ENCODE data around the gene PERCC1.
"Not testable (repeated sequence)": the region's sequence is repeated elsewhere in the genome, so short reads cannot be mapped to it uniquely, and the experiment has no call there.

Gene PERCC1

DNA sequence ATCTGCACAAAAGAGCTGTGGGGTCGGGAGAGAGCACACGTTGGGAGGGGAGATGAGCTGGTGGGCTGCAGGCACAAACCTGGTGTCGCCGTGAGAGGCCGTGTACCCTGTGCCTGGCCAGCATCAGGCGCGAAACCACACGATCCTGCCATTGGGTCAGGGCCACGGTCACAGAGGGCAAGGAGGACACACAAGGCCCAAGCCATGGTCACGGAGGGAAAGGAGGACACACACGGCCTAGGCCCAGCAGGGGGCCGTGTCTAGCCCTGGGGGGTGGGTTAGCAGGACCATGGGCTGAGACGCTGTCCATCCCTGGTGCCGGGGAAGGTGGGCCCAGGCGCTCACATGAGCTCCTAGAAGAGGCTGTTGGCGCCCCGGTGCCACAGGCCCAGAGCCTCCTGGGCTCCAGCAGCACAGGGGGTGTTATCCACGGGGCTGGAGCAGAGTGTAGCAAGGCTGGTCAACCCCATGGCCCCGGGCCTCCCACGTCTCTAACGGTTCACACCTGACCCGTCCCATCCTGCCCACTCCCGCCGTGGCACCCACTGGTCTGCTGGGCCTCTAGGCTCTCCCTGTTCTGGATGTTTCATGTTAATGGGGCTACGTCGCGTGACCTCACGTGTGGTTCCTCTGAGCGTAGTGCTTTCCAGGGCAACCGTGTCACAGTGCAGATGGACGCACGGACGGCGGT is 21.0 kb downstream of the PERCC1 start:
- no peak for DNase-seq

DNA sequence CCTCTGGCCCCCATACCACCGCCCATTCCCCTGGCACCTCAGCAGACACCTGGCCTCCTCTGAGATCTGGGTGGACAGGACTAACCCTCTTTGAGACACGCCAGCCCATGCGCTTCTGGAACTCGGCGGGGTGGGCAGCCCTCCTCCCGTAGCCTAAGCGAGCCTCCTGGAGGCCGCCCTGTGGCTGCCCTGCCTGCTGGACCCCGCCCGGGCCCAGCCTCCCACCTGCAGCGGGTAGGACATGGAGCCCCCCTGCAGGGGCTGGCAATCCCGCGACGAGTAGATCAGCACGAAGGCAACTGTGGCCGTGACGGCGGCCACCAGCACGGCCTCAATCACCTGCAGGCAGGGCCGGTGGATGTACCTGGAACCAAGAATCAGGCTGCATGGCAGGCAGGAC is 21.7 kb downstream of the PERCC1 start:
- DNase-seq = no peak

DNA sequence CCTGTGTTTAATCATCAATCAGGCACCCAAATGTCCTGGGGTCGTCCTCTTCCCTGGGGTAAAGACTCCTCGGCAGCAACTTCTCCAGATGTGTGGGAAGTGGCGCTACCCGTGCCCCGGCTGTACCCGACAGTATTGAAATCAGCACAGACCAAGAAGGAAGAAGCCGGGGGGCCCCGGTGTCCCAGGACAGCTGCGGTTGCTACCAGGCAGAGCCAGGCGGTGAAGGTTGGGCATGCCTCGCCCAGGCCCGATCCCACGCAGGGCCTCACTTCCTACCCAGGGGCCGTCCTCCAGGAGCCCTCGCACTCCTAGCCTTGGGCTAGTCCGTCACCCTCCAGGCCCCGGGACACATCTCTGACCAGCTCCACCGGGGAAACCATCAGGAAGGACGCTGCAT is 22.4 kb downstream of the PERCC1 start:
- no peak for DNase-seq

DNA sequence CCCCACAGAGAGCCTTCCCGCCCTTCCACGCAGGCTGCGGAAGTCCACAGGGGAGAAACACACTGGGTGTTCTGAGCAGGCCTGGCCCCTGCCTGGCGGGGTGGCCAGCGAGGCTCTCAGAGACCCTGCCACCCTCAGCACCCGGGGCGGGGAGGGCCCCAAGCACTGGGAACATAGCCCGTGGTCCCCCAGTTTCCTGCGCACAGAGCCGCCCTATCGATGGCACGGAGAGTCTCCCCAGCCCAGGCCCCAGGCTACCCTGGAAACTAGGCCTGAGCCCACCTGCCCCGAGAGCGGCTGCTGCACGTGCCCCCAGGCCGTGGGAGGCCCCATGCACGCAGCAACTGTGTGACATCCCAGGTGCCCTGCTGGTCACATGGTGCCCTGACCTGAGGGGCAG is 23.7 kb downstream of the PERCC1 start:
- no peak for DNase-seq

DNA sequence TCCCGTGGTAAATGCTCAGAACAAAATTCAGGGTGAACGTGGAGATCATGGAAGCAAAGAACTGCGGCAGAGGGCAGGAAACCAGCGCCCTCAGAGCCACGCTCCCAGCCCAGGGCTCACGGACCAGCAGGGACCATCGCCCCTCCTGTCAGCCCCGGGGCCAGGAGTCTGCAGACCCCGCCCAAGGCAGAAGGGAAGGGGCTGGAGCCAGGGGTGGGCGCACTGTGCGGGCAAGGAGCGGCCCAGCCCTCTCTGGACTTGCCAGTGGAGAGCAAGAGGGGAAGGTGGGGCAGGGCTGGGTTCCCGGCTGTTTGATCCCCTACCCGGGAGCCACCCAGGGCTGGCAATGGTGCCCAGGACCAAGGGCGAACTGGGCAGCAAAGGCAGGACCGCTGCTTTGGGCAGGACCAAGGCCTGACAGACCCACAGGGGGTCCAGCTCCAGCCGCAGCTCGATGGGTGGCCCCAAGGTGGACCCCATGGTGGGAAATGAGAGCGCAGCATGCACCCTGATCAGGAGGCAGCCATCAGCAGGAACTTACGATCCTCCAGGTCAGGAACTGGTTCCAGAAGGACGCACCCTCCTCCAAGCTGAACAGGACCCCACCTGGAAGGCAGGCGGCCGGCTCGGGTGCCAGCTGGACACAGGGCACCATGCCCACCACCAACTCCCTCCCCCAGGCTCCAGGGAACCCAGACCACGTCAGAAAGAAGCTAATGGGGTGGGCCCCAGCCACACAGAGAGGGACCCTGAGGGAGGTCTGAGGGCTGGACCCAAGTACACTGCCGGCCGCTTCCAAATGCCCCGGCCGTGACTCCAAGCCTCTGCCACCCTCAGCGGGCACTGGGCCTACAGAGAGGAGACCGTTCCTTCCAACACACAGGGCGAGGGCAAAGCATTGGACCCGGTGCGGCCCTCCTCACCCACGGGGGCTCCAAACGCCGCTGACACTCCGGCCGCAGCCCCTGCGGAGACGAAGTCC is 24.6 kb downstream of the PERCC1 start:
- no peak for DNase-seq

DNA sequence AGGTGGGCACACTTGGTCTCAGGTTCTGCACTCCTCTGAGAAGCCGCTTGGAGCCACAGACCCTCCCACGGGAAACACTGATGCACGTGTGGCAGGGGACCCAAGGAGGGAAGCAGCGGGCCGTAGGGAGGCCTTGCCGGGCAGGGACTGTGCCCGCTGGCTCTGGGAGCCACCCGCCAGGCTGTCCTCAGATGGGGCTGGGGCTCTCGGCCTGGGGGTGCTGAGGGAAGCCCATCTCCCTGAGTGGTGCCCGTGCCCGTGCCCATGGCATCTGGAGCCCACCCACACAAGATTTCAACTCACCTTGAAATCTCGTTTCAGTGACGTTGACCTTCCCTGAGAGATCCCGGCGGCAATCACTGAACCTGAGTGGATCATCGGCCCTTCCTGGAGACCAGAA is 26.1 kb downstream of the PERCC1 start:
- DNase-seq = no peak

DNA sequence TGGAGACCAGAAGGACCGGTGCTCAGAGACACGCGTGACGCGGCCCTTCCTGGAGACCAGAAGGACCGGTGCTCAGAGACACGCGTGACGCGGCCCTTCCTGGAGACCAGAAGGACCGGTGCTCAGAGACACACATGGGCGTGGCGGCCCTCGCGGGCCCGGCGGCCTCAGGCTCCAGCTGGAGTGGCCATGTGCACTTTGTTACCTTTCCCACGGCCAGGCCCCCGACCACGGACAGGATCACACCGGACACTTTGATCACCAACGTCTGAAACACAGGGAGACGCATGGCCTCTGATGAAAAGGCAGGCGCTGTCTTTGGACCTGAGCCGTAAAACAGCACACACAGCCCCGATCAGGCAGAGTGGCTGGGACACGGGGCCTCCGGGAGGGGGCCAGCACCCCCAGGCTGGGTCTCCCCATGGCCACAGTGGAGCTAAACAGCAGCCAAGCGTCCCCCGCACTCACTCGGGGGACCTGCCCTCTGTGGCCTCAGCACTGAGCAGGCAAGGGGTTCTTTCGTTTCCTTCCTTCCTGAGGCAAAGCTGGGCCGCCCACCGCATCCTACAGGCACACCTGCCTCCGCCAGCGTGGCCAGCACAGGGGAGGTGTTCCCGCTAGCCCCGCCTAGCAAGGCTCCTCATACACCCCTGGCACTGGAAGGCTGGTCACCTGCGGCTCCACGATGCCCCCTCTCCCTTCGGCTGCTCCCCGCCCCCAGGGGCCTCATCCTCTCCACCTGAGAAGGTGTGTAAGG is 26.8 kb downstream of the PERCC1 start:
- no peak for DNase-seq

DNA sequence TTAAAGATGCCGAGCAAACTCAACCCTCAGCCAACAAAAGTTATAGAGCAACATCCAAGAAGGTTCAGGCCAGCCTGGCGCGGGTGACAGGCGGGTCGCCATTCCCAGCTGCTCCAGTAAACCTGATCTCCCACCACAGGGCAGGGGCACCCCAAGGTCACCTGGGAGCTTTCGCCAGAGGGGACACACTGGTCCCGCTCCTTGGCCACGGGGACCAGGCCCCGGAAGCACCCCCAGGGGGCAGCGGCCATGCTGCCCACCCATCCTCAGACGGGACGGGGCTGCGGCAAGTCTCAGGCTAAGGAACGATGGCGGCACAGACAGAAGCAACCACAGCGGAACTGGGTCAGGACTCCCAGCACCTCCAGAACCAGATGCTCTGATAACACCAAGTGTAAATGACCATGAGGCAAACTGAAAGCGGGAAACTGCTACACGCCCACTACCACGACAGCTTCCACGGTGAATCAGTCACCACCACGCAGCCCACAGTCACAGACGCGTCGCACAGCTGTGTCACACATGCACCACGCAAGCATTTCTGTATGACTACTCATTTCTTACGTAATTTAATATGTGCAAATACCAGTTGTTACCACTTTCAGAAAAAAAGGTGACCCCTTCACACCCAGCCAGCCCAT is 27.6 kb downstream of the PERCC1 start:
- no peak for DNase-seq

DNA sequence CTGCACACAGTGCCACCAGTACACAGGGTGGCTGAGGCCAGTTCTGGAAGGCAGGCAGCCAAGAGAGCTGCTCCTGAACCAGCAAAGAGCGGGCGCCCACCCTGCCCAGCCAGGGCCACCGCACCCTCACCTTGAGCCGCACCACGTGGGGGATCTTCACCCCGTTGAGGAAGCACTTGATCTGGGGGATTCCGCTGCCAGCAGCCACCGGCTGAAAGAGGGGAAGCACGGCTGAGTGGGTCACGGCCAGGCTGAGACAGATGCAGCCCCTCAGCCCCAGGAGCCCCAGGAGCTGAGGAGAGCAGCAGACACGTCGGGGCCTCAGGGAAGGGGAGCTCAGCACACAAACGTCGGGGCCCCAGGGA is 28.1 kb downstream of the PERCC1 start:
- no peak for DNase-seq

DNA sequence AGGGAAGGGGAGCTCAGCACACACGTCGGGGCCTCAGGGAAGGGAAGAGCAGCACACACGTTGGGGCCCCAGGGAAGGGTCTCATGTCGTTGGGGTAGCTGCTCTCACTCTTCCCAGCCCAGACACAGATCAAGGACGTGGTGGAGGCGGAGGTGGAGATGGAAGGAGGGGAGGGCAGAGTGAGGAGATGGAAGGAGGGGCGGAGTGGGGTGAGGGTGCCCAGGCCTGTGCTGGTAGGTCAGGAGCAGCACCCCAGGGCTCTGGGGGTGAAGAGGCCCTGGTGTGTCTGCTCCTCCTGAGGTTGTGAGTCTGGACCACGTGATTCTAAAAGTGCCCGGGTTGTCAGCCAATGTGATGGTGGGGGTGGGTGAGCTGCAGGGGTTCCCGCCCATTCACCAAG is 29.1 kb downstream of the PERCC1 start:
- no peak for DNase-seq

DNA sequence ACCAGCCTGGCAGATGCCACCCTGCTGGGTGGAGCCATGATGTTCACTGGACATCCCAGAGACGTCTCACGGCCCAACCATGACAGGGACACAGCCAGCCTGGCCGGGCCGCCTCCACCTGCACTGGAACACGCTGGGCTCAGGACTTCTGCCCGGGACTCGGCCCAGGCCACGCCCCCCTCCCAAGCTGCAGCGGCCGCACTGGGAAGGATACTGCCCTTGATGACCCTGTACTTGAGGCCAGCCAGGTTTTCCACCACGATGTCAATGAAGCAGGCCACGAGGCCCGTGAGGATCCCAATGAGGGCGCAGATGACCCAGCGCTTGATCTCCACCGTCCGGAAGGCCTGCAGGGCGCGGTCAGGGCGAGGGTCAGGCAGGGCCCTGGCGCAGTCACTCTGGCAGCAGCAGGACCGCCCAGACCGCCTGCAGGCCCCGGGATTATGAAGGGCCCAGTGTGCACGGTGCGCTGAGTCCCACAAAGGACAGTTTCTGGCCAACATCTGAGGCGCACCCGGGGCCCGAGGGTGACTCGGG is 29.8 kb downstream of the PERCC1 start:
- DNase-seq = no peak

DNA sequence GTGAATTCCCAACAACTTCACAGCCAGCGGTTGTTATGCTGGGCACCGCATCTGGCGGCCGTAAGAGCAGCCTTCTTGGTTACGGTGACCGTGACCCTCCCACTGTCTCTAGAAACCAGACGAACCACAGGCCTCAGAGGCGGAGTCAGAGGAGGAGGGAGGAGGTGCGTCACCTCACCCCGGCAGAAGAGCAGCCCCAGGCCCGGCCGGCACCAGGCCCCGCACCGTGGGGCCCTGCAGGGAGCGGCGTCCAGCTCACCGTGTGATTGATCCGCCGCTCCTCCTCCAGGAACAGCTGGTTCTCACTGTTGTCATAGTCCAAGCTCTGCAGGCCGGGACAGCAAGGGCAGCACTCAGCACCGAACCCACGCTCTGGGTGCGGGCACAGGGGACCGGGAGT is 30.3 kb downstream of the PERCC1 start:
- DNase-seq = no peak

DNA sequence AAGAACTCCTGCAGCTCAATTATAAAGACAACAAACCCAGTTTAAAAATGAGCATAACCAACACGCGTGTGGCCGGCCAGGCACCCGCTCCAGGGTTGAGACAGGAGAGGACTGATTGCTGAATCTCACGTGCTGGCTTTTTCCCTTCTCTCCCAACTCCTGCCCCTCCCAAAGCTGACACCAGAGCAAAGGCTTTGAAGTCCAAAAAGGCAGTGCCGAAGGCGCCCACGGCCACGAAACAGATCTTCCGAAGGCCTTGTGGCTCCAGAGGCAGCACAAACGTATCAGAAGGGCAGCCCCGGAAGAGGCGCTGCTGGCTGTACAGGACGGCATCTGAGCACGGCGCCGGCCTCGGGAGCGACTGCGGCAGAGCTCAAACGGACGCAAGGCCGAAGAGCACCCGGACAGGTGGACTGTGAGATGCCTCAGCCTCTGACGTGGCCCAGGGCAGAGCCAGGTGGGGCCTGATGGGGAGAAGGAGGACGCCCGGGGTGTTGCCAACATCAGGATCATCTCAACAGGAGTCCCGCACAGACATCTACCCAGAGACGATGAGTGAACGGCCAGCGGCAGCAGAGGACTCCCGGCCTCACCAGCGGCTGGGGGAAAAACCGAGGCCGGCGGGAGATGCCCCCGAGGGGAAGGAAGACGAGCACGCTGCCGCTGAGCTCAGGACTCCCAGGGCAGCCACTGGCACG is 33.5 kb downstream of the PERCC1 start:
- DNase-seq = no peak

DNA sequence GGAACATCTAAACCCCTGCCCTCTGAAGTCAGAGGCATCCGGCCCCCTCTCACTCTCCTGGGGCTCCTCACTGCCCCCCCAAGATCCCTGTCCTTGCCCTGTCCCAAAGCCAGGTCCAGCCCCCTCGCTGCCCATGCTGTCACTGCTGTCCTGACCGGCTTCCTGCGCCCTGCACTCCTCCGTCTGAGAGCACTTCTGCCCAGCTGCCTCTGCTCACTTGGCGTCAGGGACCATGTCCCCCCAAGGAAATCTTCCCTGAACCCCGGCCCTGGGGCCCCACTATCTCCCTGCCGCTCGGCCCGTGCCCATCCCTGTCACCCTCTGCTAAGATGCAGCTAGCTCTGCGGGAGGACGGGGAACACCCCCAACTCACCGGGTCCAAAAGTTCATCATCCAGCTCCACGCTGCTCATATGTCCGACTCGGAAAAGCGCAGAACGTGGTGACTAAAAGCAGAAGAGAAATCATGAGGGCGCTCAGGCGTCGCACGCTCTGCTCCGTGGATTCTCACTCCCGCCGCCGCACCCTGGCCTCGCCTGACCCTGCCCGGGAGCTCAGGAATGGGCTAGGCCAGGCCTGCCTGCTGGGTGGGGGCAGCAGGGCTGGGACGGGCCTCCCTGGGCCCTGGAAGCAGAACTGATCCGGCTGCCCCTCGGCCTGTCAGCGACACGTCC is 34.2 kb downstream of the PERCC1 start:
- no peak for DNase-seq

DNA sequence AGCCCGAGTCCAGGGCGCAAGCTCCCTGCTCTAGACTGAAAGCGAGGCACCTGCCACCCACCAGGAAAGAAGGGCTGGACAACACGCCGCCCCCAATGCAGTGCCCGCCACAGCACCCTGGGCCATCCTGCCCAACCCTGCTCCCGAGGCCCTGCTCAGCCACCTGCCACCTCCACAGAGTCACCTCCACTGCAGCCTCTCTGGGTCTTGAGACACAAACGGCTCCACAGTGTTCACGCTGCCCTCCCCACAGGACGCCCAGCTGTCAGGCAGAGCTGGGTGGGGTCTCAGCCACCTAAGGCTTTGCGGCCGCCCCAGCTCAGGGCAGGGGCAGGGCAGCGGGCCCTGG is 34.7 kb downstream of the PERCC1 start:
- DNase-seq = no peak

DNA sequence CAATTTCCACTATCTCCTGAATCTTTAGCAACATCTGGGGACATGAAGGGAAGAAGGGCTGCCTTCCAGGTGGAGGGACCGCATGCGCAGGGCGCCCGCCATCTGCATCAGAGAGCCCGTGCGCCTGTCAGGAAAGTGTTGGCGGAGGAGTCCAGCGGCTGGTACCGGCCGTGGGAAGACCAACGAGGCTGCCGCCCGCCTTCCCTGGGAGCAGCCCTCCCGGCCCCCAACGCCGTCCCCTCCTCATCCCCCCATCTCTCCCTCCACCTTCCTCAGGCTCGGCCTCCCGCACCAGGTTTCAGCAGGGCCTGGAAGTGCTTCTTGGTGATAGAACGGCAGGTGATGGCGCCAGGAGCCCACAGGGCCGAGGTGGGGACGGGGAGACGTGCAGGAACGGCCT is 35.2 kb downstream of the PERCC1 start:
- no peak for DNase-seq

DNA sequence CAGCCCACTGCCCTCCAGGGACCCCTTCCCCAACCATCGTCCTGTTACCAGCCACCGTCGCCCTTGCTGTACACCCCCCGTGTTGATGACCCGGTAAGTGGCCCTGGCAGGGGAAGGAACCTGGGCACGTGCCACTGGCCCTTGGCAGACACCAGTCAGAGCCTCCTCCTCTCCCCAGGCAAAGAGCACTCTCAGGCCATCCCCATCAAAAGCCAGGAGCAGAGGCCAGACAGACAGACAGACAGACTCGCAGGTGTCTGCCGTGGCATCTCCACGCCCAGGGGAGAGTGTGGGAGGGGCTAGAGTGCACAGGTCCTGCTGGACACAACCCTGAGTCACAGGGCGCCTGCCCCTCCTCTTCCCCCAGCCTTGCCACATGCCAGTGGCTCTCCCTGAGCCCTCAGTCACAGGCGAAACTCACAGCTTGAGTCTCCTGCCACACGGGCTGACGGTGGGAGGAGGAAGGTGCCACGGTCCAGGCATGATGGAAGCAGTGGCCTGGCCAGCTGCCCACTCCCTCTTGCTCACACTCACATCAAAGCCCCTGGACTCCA is 36.2 kb downstream of the PERCC1 start:
- no peak for DNase-seq

DNA sequence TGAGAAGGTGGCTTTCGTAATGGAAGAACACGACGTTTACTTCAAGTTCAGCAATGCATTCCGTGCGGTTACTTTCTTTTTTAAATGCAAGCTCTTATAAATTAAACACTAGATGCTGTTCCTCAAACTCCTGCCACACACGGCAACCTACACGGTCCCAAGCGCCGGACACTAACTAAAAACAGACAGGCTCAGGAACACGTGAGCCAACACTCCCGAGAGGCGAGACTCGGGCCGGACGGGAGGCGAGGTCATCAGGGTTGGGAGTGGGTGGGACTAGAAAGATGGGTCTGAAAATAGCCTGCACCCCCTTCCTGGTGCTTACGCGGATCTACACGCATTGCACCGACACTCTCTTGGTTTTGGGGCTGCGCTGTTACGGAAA is 37.5 kb downstream of the PERCC1 start:
- no peak for DNase-seq

DNA sequence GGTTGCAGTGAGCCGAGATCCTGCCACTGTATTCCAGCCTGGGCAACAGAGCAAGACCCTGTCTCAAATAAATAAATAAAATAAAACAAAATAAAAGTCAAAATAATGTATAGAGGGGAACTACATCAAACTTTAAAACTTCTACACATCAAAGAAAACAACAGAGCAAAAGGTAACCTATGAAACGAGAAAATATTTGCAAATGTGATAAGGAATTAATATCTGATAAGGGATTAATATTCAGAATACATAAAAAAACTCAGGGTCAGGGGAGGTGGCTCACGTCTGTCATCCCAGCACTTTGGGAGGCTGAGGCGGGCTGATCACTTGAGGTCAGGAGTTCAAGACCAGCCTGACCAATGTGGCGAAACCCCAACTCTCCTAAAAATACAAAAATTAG is 38.3 kb downstream of the PERCC1 start:
- DNase-seq = not testable (repeated sequence)

DNA sequence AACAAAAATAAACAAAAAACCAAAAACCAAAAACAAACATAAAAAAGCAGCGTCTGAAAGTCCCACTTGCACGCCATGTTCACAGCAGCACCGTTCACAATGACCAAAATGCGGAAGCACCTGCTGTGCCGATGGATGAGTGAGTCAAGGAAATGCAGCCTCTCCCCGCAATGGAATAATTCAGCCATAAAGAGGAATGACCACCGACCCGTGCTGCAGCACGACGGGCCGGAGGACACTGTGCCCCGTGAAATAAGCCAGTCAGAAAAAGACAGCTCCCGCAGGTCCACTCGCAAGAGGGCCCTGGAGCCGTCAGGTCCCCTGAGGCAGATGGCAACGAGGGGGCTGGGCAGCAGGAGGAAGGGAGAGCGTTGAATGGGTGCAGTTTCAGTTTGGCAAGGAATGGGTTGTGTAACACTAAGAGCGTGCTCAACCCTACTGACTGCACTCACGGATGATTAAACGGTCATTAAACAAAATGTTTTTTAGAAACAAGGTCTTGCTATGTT is 38.9 kb downstream of the PERCC1 start:
- DNase-seq = no peak
